IMR-90 (cell line): ENCODE measurements around the gene PTPRN2. TPM values are rescaled to one million over a fixed set of nuclear protein-coding genes. Genes with fewer than 3 reads are reported as not detected.

Experiments used
- ATAC-seq: fragments of 200-7000 bp; cut with Tn5 transposase; 2 replicates; pipeline ENCODE4 v1.9.1; 2020; ENCODE audit warnings: low read depth, mild to moderate bottlenecking, moderate library complexity
- BruUV-seq: library from RNA; stranded (reverse); fragments of 400-500 nt; replicated peaks from 2 replicates; lab custom pipeline; 2021; lab: Mats Ljungman, UMichigan
- CTCF ChIA-PET: fragments of 300-600 bp; formaldehyde crosslinking; extraction: SDS; loops from one replicate; lab custom pipeline; 2021; ENCODE audit warnings: antibody characterized with exemption; lab: Yijun Ruan, JAX
- POLR2A ChIA-PET: fragments of 300-600 bp; sonication (Branson Sonifier 250); formaldehyde crosslinking; loops from one replicate; lab custom pipeline; 2022; ENCODE audit warnings: antibody characterized with exemption; ENCODE audit not compliant: unreplicated experiment; lab: Charles Lee
- DNase-seq: peaks from one replicate; pipeline ENCODE4 v3.0.0; 2013
- H2AFZ ChIP-seq: replicated peaks from 2 replicates; pipeline ENCODE3; 2013; ENCODE audit warnings: low read length, mild to moderate bottlenecking; ENCODE audit not compliant: poor library complexity
- H2AK5ac ChIP-seq: 2 replicates; pipeline ENCODE4 v1.6.1; 2013; ENCODE audit warnings: low read depth, low read length, inconsistent platforms
- H2AK9ac ChIP-seq: replicated peaks from 2 replicates; pipeline ENCODE3; 2013; ENCODE audit warnings: mild to moderate bottlenecking, low read depth, low read length, moderate library complexity; ENCODE audit not compliant: poor library complexity
- H2BK120ac ChIP-seq: 2 replicates; pipeline ENCODE4 v1.6.1; 2013; ENCODE audit warnings: low read depth, low read length, inconsistent platforms
- H2BK15ac ChIP-seq: 3 replicates; pipeline ENCODE4 v1.6.1; 2013; ENCODE audit warnings: low read depth, low read length, inconsistent platforms
- H2BK20ac ChIP-seq: 2 replicates; pipeline ENCODE4 v1.6.1; 2013; ENCODE audit warnings: low read depth, mild to moderate bottlenecking, inconsistent platforms, low read length, moderate library complexity
- H2BK5ac ChIP-seq: 2 replicates; pipeline ENCODE4 v1.6.1; 2013; ENCODE audit warnings: mild to moderate bottlenecking, low read depth, low read length, inconsistent platforms; ENCODE audit not compliant: poor library complexity, severe bottlenecking
- H3K14ac ChIP-seq: replicated peaks from 2 replicates; pipeline ENCODE4 v1.6.1; 2013; ENCODE audit warnings: low read depth, low read length, inconsistent platforms
- H3K18ac ChIP-seq: 2 replicates; pipeline ENCODE4 v1.6.1; 2013; ENCODE audit warnings: low read depth, low read length, control low read depth
- H3K23ac ChIP-seq: 2 replicates; pipeline ENCODE4 v1.6.1; 2013; ENCODE audit warnings: low read depth, low read length, inconsistent platforms
- H3K27ac ChIP-seq: 2 replicates; pipeline ENCODE4 v1.5.1; 2013; ENCODE audit warnings: mild to moderate bottlenecking, control low read depth, low read length; ENCODE audit not compliant: insufficient read depth
- H3K27me3 ChIP-seq: 2 replicates; pipeline ENCODE4 v1.6.1; 2013; ENCODE audit warnings: low read length; ENCODE audit not compliant: control insufficient read depth, insufficient read depth
- H3K36me3 ChIP-seq: 2 replicates; pipeline ENCODE4 v1.6.1; 2013; ENCODE audit warnings: low read length, mixed read lengths; ENCODE audit not compliant: control insufficient read depth, insufficient read depth
- H3K4ac ChIP-seq: 2 replicates; pipeline ENCODE4 v1.6.1; 2013; ENCODE audit warnings: low read depth, low read length, inconsistent platforms
- H3K4me1 ChIP-seq: 2 replicates; pipeline ENCODE4 v1.6.1; 2013; ENCODE audit warnings: low read length, mixed read lengths; ENCODE audit not compliant: control insufficient read depth, insufficient read depth
- H3K4me2 ChIP-seq: 2 replicates; pipeline ENCODE4 v1.6.1; 2013; ENCODE audit warnings: low read depth, mild to moderate bottlenecking, control low read depth, low read length, moderate library complexity
- H3K4me3 ChIP-seq: 2 replicates; pipeline ENCODE4 v1.5.1; 2013; ENCODE audit warnings: low read depth, mild to moderate bottlenecking, control low read depth, low read length, moderate library complexity; ENCODE audit not compliant: insufficient read depth
- H3K56ac ChIP-seq: 2 replicates; pipeline ENCODE4 v1.6.1; 2013; ENCODE audit warnings: low read length, inconsistent platforms; ENCODE audit not compliant: insufficient read depth; ENCODE audit errors: extremely low read depth
- H3K79me1 ChIP-seq, 2 experiments: 2 replicates each; pipeline ENCODE4 v1.6.1; 2013; ENCODE audit warnings: low read length in 2 of 2, inconsistent platforms in 1 of 2, low read depth in 1 of 2
- H3K9ac ChIP-seq: 2 replicates; pipeline ENCODE4 v1.6.1; 2013; ENCODE audit warnings: low read depth, low read length, control low read depth
- H3K9me1 ChIP-seq: 2 replicates; pipeline ENCODE4 v1.6.1; 2013; ENCODE audit warnings: low read length, inconsistent platforms; ENCODE audit not compliant: insufficient read depth
- H3K9me3 ChIP-seq: 2 replicates; pipeline ENCODE4 v1.6.1; 2013; ENCODE audit warnings: low read length; ENCODE audit not compliant: control insufficient read depth, insufficient read depth
- H4K20me1 ChIP-seq: 2 replicates; pipeline ENCODE4 v1.6.1; 2013; ENCODE audit warnings: low read length, inconsistent platforms; ENCODE audit not compliant: insufficient read depth
- H4K5ac ChIP-seq: 2 replicates; pipeline ENCODE4 v1.6.1; 2013; ENCODE audit warnings: mild to moderate bottlenecking, low read depth, low read length, control low read depth
- H4K8ac ChIP-seq, 2 experiments: 2 replicates each; pipeline ENCODE4 v1.6.1; 2013; ENCODE audit warnings: low read depth in 2 of 2, low read length in 2 of 2, control low read depth in 1 of 2, inconsistent platforms in 1 of 2
- H4K91ac ChIP-seq: 2 replicates; pipeline ENCODE4 v1.6.1; 2013; ENCODE audit warnings: low read depth, low read length, inconsistent platforms; ENCODE audit not compliant: insufficient read depth
- CEBPB ChIP-seq: IDR thresholded peaks from 2 replicates; pipeline ENCODE4 v1.6.1; 2012; ENCODE audit warnings: low read depth, low read length, improper control_type of control experiment
- CHD1 ChIP-seq: IDR thresholded peaks from 2 replicates; pipeline ENCODE4 v1.6.1; 2012; ENCODE audit warnings: low read depth, low read length, improper control_type of control experiment
- FOS ChIP-seq: fragments of 150-350 bp; IDR thresholded peaks from 2 replicates; pipeline ENCODE4 v1.6.1; 2016; ENCODE audit warnings: low read depth, low read length
- MAFK ChIP-seq: IDR thresholded peaks from 2 replicates; pipeline ENCODE4 v1.6.1; 2012; ENCODE audit warnings: low read depth, low read length, improper control_type of control experiment
- MAZ ChIP-seq: IDR thresholded peaks from 2 replicates; pipeline ENCODE4 v1.6.1; 2012; ENCODE audit warnings: low read depth, mild to moderate bottlenecking, low read length, improper control_type of control experiment, moderate library complexity, borderline replicate concordance
- MXI1 ChIP-seq: IDR thresholded peaks from 2 replicates; pipeline ENCODE4 v1.6.1; 2012; ENCODE audit warnings: low read depth, mild to moderate bottlenecking, low read length, moderate library complexity, borderline replicate concordance
- POLR2A ChIP-seq: IDR thresholded peaks from 2 replicates; pipeline ENCODE4 v1.6.1; 2012; ENCODE audit warnings: mild to moderate bottlenecking, low read depth, low read length
- RAD21 ChIP-seq: IDR thresholded peaks from 2 replicates; pipeline ENCODE4 v1.6.1; 2012; ENCODE audit warnings: low read length, improper control_type of control experiment
- RCOR1 ChIP-seq: IDR thresholded peaks from 2 replicates; pipeline ENCODE4 v1.6.1; 2012; ENCODE audit warnings: mild to moderate bottlenecking, low read length, improper control_type of control experiment; ENCODE audit not compliant: insufficient replicate concordance
- RFX5 ChIP-seq: IDR thresholded peaks from 2 replicates; pipeline ENCODE4 v1.8.0; 2012; ENCODE audit warnings: low read depth, mild to moderate bottlenecking, low read length, moderate library complexity
- SMC3 ChIP-seq: fragments of 150-350 bp; IDR thresholded peaks from 2 replicates; pipeline ENCODE4 v1.6.1; 2016; ENCODE audit warnings: low read depth, mild to moderate bottlenecking, antibody characterized with exemption, low read length, moderate library complexity
- WGBS, 2 experiments: methylation state at CpG; one replicate each; pipeline versions ENCODE4 v1.1.5 to v1.1.7; 2013; ENCODE audit warnings: missing lambda C conversion rate in 2 of 2; ENCODE audit not compliant: insufficient read length in 1 of 2; ENCODE audit errors: extremely low coverage in 2 of 2; 5-methylcytosine and 5-hydroxymethylcytosine counted together
- dilution Hi-C: fragments of 300-500 bp; cut with HindIII; formaldehyde crosslinking; loops from one replicate; pipeline ENCODE4 v1.14.3; 2018; ENCODE audit warnings: low sequenced_read_pairs; ENCODE audit not compliant: unreplicated experiment
- in situ Hi-C: fragments of 300-500 bp; cut with MboI; formaldehyde crosslinking; loops from 3 replicates; pipeline ENCODE4 v1.14.3; 2019; ENCODE audit warnings: low sequenced_read_pairs, inconsistent platforms, mixed read lengths
- intact Hi-C: fragments of 100-400 bp; cut with micrococcal nuclease; formaldehyde crosslinking; loops from 2 replicates; pipeline ENCODE4 v1.10.0; 2022
- polyA plus RNA-seq, 3 experiments: library from polyadenylated mRNA; depleted of rRNA; stranded (reverse); fragments of >200 nt; gene quantifications; 2 replicates each; pipeline ENCODE4 v1.2.3, GENCODE V29; 2012; ENCODE audit warnings: low replicate concordance in 1 of 3
- total RNA-seq: library from RNA; depleted of rRNA; stranded (reverse); fragments of >200 nt; gene quantifications from 2 replicates; pipeline ENCODE4 v1.2.3, GENCODE V29; 2012
- TF ChIP-seq, protein P1 (sequence below): fragments of 150-350 bp; IDR thresholded peaks from 2 replicates; pipeline ENCODE4 v1.6.1; 2017; ENCODE audit warnings: mild to moderate bottlenecking, antibody characterized with exemption, low read length, low read depth
- TF ChIP-seq, protein P2 (sequence below): conservative IDR thresholded peaks from 2 replicates; pipeline ENCODE4 v1.5.1; 2012; ENCODE audit warnings: mild to moderate bottlenecking, low read depth, low read length, improper control_type of control experiment
- TF ChIP-seq, protein P3 (sequence below): fragments of 150-350 bp; IDR thresholded peaks from 2 replicates; pipeline ENCODE4 v1.6.1; 2016; ENCODE audit warnings: low read depth, mild to moderate bottlenecking, low read length, moderate library complexity, borderline replicate concordance

The PTPRN2 gene
- total and polyA plus RNA-seq, 2 of the 4 experiments (the other 2 are of a cell fraction), result 0.03 TPM; not detected in 1

DNA sequence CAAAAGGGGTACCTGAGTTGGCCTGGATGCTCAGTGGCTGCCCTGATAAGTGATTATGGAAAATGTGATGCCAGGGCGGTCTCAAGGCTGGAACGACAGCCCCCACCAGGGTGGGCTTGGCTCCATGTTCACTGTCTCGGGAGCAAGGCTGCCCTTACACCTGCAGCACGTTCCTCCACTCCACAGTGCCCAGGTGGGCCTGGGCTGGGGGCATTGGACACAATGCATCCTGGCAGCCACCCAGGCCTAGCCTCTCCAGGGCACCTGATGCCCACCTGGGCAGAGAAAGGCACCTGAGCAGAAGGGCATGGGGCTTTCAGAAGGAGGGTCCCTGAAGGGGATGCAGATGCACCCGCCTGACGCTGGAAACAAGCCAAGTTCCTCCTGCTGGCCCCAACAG is 702.5 kb downstream of the PTPRN2 start:
- H4K91ac ChIP-seq, result no peak overlapping the region

More for the DNA sequence above, 702.5 kb downstream of the PTPRN2 start:
- Histone ChIP-seq H3K27me3 (no peaks in the 10 kb centered on the region), H4K8ac (no peak overlapping the region), H3K23ac (no peak overlapping the region), H3K9me3 (peaks cover 45% of the 10 kb centered on the region), H3K9me1 (no peaks in the 10 kb centered on the region), H3K79me1 (no peaks in the 10 kb centered on the region), H4K5ac (no peak overlapping the region), H2BK20ac (no peak overlapping the region), H3K18ac (no peak overlapping the region), H3K56ac (no peak overlapping the region), H3K4me3 (no peak overlapping the region), H2AFZ (no peak overlapping the region), H3K14ac (no peak overlapping the region), H3K36me3 (no peaks in the 10 kb centered on the region), H3K4ac (no peak overlapping the region), H3K4me1 (no peaks in the 10 kb centered on the region), H2AK9ac (no peak overlapping the region), H2BK5ac (no peak overlapping the region), H2BK15ac (no peak overlapping the region), H2AK5ac (no peak overlapping the region), H3K27ac (no peak overlapping the region), H3K9ac (no peak overlapping the region), H3K4me2 (no peak overlapping the region), H4K20me1 (no peaks in the 10 kb centered on the region), H2BK120ac (no peak overlapping the region)
- no peak for ATAC-seq
- dilution Hi-C loops (no loop called here), in situ Hi-C loops (no loop called here), intact Hi-C loops (no loop called here)
- no peak for DNase-seq
- no peak for TF ChIP-seq CHD1
- no peak for TF ChIP-seq MAZ
- TF ChIP-seq MAFK, result no peak
- no peak for TF ChIP-seq POLR2A
- TF ChIP-seq MXI1, result no peak
- TF ChIP-seq, protein P1, sequence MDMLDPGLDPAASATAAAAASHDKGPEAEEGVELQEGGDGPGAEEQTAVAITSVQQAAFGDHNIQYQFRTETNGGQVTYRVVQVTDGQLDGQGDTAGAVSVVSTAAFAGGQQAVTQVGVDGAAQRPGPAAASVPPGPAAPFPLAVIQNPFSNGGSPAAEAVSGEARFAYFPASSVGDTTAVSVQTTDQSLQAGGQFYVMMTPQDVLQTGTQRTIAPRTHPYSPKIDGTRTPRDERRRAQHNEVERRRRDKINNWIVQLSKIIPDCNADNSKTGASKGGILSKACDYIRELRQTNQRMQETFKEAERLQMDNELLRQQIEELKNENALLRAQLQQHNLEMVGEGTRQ, result no peak
- TF ChIP-seq RAD21, result no peak
- no peak for TF ChIP-seq RCOR1
- no peak for TF ChIP-seq SMC3
- TF ChIP-seq, protein P2, sequence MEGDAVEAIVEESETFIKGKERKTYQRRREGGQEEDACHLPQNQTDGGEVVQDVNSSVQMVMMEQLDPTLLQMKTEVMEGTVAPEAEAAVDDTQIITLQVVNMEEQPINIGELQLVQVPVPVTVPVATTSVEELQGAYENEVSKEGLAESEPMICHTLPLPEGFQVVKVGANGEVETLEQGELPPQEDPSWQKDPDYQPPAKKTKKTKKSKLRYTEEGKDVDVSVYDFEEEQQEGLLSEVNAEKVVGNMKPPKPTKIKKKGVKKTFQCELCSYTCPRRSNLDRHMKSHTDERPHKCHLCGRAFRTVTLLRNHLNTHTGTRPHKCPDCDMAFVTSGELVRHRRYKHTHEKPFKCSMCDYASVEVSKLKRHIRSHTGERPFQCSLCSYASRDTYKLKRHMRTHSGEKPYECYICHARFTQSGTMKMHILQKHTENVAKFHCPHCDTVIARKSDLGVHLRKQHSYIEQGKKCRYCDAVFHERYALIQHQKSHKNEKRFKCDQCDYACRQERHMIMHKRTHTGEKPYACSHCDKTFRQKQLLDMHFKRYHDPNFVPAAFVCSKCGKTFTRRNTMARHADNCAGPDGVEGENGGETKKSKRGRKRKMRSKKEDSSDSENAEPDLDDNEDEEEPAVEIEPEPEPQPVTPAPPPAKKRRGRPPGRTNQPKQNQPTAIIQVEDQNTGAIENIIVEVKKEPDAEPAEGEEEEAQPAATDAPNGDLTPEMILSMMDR, result no peak
- TF ChIP-seq, protein P3, sequence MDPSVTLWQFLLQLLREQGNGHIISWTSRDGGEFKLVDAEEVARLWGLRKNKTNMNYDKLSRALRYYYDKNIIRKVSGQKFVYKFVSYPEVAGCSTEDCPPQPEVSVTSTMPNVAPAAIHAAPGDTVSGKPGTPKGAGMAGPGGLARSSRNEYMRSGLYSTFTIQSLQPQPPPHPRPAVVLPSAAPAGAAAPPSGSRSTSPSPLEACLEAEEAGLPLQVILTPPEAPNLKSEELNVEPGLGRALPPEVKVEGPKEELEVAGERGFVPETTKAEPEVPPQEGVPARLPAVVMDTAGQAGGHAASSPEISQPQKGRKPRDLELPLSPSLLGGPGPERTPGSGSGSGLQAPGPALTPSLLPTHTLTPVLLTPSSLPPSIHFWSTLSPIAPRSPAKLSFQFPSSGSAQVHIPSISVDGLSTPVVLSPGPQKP, result no peak
- TF ChIP-seq RFX5, result no peak
- TF ChIP-seq CEBPB, result no peak
- TF ChIP-seq FOS, result no peak
- WGBS, 2 experiments, result no CpG with 5 or more reads among the region's 6 CpGs
- ChIA-PET CTCF (no interaction called here), POLR2A (no interaction called here)
- no TSS peak for BruUV-seq
